Embryonic facial prominence (tissue), 1 donor: ENCODE data around the gene DYRK1A.

Experiments used
- DNase-seq: peaks from one replicate; pipeline ENCODE4 v3.0.0-alpha.2; 2016; ENCODE audit errors: extremely low spot score

The DYRK1A gene

GRCh38 chr21:37365517-37366481, 774 bp upstream of the DYRK1A start:
- DNase-seq, result peak; percentile 43

DNA sequence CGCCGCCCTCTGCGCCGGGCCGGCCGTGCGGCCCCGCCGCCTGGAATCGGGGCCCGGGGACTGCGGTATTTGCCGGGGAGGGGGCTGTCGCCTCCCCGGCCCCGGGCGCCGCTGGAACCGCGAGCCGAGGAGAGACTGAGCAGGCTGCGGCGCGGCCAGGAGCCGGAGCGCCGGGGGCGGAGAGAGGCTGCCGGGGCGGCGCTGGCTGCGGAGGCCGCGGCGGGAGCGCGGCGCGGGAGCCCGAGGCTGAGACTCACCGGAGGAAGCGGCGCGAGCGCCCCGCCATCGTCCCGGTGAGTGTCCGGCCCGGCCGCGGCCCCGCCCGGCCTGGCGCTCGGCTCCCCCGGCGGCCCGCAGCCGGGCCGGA, 746 bp downstream of the DYRK1A start:
- DNase-seq, result no peak

GRCh38 chr21:37367703-37368540, 1.3 kb downstream of the DYRK1A start:
- peak; percentile 18 for DNase-seq

- no peak for DNase-seq
Measured at GRCh38 chr21:37368541-37369279, 2.1 kb downstream of the DYRK1A start.

- no peak for DNase-seq
Measured at GRCh38 chr21:37369307-37369854, 2.8 kb downstream of the DYRK1A start.

GRCh38 chr21:37370152-37371040, 3.8 kb downstream of the DYRK1A start:
- no peak for DNase-seq

- DNase-seq, result no peak
Measured at GRCh38 chr21:37371041-37371397, 4.4 kb downstream of the DYRK1A start.

GRCh38 chr21:37372127-37372731, 5.7 kb downstream of the DYRK1A start:
- no peak for DNase-seq

GRCh38 chr21:37372951-37373350, 6.4 kb downstream of the DYRK1A start:
- no peak for DNase-seq

DNA sequence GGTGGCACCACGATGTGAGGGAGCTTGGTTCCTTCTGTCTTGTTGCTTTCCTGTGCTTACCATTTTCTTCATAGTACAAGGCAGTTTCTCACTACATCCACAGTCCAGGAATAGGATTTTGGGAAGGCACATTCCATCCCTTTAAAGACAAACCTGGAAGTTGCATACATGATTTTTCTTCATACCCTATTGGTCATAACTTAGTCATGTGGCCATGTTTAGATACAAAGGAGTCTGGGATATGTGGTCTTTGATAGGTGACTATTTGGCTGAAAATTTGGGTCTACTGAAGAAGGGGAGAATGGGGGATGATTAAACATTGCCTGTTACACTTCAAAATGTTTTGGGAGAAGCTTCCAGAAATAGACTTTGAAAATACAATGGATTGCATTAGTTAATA, 7.0 kb downstream of the DYRK1A start:
- DNase-seq, result no peak

- no peak for DNase-seq
Measured at GRCh38 chr21:37374027-37374426, 7.5 kb downstream of the DYRK1A start.

- no peak for DNase-seq
Measured at GRCh38 chr21:37375866-37376574, 9.4 kb downstream of the DYRK1A start.

DNA sequence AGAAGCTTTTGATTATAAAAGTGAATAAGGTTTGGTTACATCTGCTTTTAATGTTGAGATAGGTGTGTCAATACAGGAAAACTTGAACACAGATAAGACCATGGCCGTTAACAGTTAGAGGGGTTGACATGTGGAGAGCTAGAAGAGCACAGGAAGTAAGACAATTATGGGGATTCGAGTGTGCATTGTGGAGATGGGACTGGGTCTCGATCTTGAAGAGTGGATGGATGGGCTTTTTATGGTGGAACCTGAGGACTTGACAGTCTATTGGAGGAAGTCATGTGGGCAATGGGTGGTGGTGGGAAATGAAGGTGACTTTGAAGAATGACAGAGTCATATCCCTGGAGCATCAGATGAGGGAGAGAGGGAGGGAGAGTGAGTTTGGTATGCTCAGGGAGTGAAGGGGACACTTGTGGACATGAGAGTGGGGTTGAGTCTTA, 12.1 kb downstream of the DYRK1A start:
- no peak for DNase-seq

DNA sequence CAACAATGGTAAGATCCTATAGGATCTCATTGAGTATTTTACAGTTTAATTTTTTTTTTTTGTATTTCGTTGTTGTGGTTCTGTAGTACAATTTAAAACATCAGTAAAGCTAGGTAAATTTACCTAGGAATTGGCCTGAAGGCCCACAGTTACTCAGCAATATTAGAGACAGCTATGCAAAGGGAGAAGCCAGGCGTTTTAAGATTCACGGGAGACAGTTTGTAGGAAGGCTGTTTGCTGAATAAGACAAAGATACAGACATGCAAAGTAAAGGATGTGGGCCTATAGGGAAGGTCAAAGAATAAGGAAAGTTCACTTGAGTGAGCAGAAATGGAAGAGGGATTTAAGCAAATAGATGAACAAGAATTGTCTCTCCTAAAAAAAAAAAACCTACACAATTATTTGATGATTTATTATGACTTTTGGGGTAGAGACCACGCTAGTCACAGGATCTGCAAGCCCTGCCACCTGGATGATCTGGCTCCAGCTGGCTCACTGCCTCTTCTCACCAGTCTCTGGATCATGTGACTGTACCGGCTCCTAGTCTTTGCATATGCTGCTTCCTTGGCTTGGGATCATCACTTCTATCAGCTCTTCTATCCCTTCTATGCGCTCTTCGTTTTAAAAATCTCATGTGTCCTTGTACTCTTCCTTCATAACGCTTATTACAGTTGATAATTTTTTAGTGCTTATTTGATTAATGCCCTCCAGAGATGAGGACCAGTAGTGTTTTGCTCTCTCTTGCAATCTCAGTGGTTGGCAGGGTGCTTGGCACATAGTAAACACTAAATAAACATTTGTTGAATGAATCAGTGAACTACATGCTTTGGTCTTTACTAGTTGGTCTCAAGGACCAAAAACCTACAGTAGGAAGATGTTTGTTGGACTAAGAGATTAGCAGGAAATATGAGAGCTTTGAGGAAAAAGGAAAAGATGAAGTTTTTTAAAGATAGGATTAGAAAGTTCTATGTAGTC, 14.1 kb downstream of the DYRK1A start:
- DNase-seq, result no peak

GRCh38 chr21:37381883-37382585, 15.5 kb downstream of the DYRK1A start:
- DNase-seq, result no peak

- no peak for DNase-seq
Measured at GRCh38 chr21:37383086-37383485, 16.5 kb downstream of the DYRK1A start.

DNA sequence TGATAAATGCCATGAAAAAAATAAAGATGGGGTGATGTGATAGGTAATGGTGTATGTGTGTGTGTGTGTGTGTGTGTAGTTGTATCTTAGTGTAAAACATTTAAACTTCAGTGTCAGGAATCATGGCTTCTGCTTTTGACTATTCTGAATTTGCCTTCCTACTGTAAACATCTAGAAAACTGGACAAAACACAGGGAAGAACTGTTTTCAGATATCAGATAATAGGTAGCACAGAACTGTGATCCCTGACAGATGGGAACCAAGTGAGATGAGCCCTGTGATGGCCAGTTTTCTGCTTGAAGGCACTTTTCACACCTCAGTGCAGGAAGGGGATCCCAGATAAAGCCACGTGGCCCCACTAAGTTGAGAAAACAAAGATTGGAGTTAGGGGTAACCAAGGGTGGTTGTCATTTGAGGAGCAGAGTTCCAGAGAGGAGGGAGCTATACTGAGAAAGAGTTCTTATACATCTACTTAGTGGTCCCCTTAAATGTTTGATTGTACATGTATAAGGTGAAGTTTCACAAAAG, 17.3 kb downstream of the DYRK1A start:
- no peak for DNase-seq

GRCh38 chr21:37384416-37384815, 17.8 kb downstream of the DYRK1A start:
- no peak for DNase-seq
